GM18526 (cell line): ENCODE results near the gene MAPK9.

Experiments
- POLR2A ChIP-seq: IDR thresholded peaks from 3 replicates; pipeline ENCODE4 v1.6.1; 2011; ENCODE audit not compliant: insufficient read length; ENCODE audit errors: extremely low read depth

Gene MAPK9

GRCh38 chr5:180306796-180307195 is 14.9 kb upstream of the MAPK9 start:
- TF ChIP-seq POLR2A = no peak

GRCh38 chr5:180305481-180305880 is 13.6 kb upstream of the MAPK9 start:
- TF ChIP-seq POLR2A = no peak

GRCh38 chr5:180304431-180305375 is 12.8 kb upstream of the MAPK9 start:
- no peak for TF ChIP-seq POLR2A

- TF ChIP-seq POLR2A = no peak
Observed at GRCh38 chr5:180304016-180304292, 12.1 kb upstream of the MAPK9 start.

GRCh38 chr5:180303226-180304015 is 11.5 kb upstream of the MAPK9 start:
- no peak for TF ChIP-seq POLR2A

GRCh38 chr5:180302256-180302655 is 10.4 kb upstream of the MAPK9 start:
- no peak for TF ChIP-seq POLR2A

- no peak for TF ChIP-seq POLR2A
Observed at GRCh38 chr5:180301253-180301652, 9.4 kb upstream of the MAPK9 start.

GRCh38 chr5:180299526-180299925 is 7.6 kb upstream of the MAPK9 start:
- TF ChIP-seq POLR2A = no peak

GRCh38 chr5:180297587-180298282 is 5.9 kb upstream of the MAPK9 start:
- TF ChIP-seq POLR2A = no peak

- TF ChIP-seq POLR2A = no peak
Observed at GRCh38 chr5:180296771-180297170, 4.9 kb upstream of the MAPK9 start.

- no peak for TF ChIP-seq POLR2A
Observed at GRCh38 chr5:180294913-180295555, 3.2 kb upstream of the MAPK9 start.

- TF ChIP-seq POLR2A = no peak
Observed at GRCh38 chr5:180294411-180294810, 2.5 kb upstream of the MAPK9 start.

GRCh38 chr5:180291234-180291940 is 496 bp downstream of the MAPK9 start:
- no peak for TF ChIP-seq POLR2A

- no peak for TF ChIP-seq POLR2A
Observed at GRCh38 chr5:180290568-180291233, 1.2 kb downstream of the MAPK9 start.

GRCh38 chr5:180289966-180290365 is 1.9 kb downstream of the MAPK9 start:
- TF ChIP-seq POLR2A = no peak

- TF ChIP-seq POLR2A = no peak
Observed at GRCh38 chr5:180289433-180289832, 2.5 kb downstream of the MAPK9 start.
